IPS-11a (cell line): ENCODE measurements around the gene POLN.

Experiments
- H3K4me3 ChIP-seq: one replicate; pipeline ENCODE4 v1.5.1; 2013; ENCODE audit warnings: low read depth, low read length, control low read depth

POLN gene

GRCh38 chr4:2089222-2089621 is 152.7 kb downstream of the POLN start:
- no peak overlapping the region for H3K4me3 ChIP-seq

- no peak overlapping the region for H3K4me3 ChIP-seq
Measured at GRCh38 chr4:2087170-2087569, 154.8 kb downstream of the POLN start.

- no peak overlapping the region for H3K4me3 ChIP-seq
Measured at GRCh38 chr4:2085496-2085901, 156.4 kb downstream of the POLN start.

- no peak overlapping the region for H3K4me3 ChIP-seq
Measured at GRCh38 chr4:2084316-2084715, 157.6 kb downstream of the POLN start.

- H3K4me3 ChIP-seq = no peak overlapping the region
Measured at GRCh38 chr4:2083826-2084160, 158.1 kb downstream of the POLN start.

GRCh38 chr4:2083116-2083825 is 158.7 kb downstream of the POLN start:
- no peak overlapping the region for H3K4me3 ChIP-seq

GRCh38 chr4:2082627-2083026 is 159.3 kb downstream of the POLN start:
- H3K4me3 ChIP-seq = no peak overlapping the region

GRCh38 chr4:2082118-2082517 is 159.8 kb downstream of the POLN start:
- no peak overlapping the region for H3K4me3 ChIP-seq

- no peak overlapping the region for H3K4me3 ChIP-seq
Measured at GRCh38 chr4:2081540-2081939, 160.4 kb downstream of the POLN start.

- no peak overlapping the region for H3K4me3 ChIP-seq
Measured at GRCh38 chr4:2080429-2081300, 161.3 kb downstream of the POLN start.

- no peak overlapping the region for H3K4me3 ChIP-seq
Measured at GRCh38 chr4:2079926-2080325, 162.0 kb downstream of the POLN start.

GRCh38 chr4:2079006-2079405 is 162.9 kb downstream of the POLN start:
- no peak overlapping the region for H3K4me3 ChIP-seq

- H3K4me3 ChIP-seq = no peak overlapping the region
Measured at GRCh38 chr4:2078584-2078983, 163.3 kb downstream of the POLN start.

GRCh38 chr4:2077537-2078460 is 164.1 kb downstream of the POLN start:
- no peak overlapping the region for H3K4me3 ChIP-seq

- H3K4me3 ChIP-seq = no peak overlapping the region
Measured at GRCh38 chr4:2076908-2077536, 164.9 kb downstream of the POLN start.

- no peak overlapping the region for H3K4me3 ChIP-seq
Measured at GRCh38 chr4:2075987-2076907, 165.7 kb downstream of the POLN start.

GRCh38 chr4:2075171-2075986 is 166.5 kb downstream of the POLN start:
- H3K4me3 ChIP-seq = no peak overlapping the region

- H3K4me3 ChIP-seq = no peak overlapping the region
Measured at GRCh38 chr4:2074588-2074987, 167.3 kb downstream of the POLN start.
